Hepatocyte (in vitro differentiated cells): ENCODE measurements around the gene CLEC16A. TPM values are rescaled to one million over a fixed set of nuclear protein-coding genes. Genes with fewer than 3 reads are reported as not detected.

Experiments
- DNase-seq: peaks from one replicate; pipeline ENCODE4 v3.0.0-alpha.2; 2016; ENCODE audit warnings: low spot score
- H2AFZ ChIP-seq: fragments of 200-600 bp; sonication (generic); 2 replicates; pipeline ENCODE4 v1.6.0; 2016; ENCODE audit warnings: antibody characterized with exemption, mild to moderate bottlenecking
- H3K27ac ChIP-seq: fragments of 200-600 bp; sonication (generic); 2 replicates; pipeline ENCODE4 v1.5.1; 2016; ENCODE audit warnings: mild to moderate bottlenecking
- H3K27me3 ChIP-seq: fragments of 200-600 bp; sonication (generic); 2 replicates; pipeline ENCODE4 v1.6.1; 2016
- H3K36me3 ChIP-seq: fragments of 200-600 bp; sonication (generic); replicated peaks from 2 replicates; pipeline ENCODE4 v1.5.1; 2016; ENCODE audit warnings: low read depth; ENCODE audit not compliant: insufficient read depth
- H3K4me1 ChIP-seq: fragments of 200-600 bp; sonication (generic); 2 replicates; pipeline ENCODE4 v1.5.1; 2016; ENCODE audit warnings: mild to moderate bottlenecking, moderate library complexity; ENCODE audit not compliant: insufficient read depth
- H3K4me2 ChIP-seq: fragments of 200-600 bp; sonication (generic); 2 replicates; pipeline ENCODE4 v1.6.0; 2016
- H3K4me3 ChIP-seq: fragments of 200-600 bp; sonication (generic); 2 replicates; pipeline ENCODE4 v1.5.1; 2016; ENCODE audit warnings: mild to moderate bottlenecking
- H3K79me2 ChIP-seq: fragments of 200-600 bp; sonication (generic); 2 replicates; pipeline ENCODE4 v1.6.0; 2017; ENCODE audit warnings: mild to moderate bottlenecking
- H3K9me2 ChIP-seq: fragments of 200-600 bp; sonication (generic); replicated peaks from 2 replicates; pipeline ENCODE4 v1.6.0; 2017; ENCODE audit warnings: mild to moderate bottlenecking; ENCODE audit not compliant: insufficient read depth
- H3K9me3 ChIP-seq: fragments of 200-600 bp; sonication (generic); 2 replicates; pipeline ENCODE4 v1.5.1; 2016; ENCODE audit warnings: low read depth, mild to moderate bottlenecking
- H4K20me1 ChIP-seq: fragments of 200-600 bp; sonication (generic); 2 replicates; pipeline ENCODE4 v1.6.0; 2016; ENCODE audit warnings: mild to moderate bottlenecking; ENCODE audit not compliant: insufficient read depth, poor library complexity, severe bottlenecking
- EZH2 ChIP-seq: fragments of 200-600 bp; sonication (generic); IDR thresholded peaks from 2 replicates; pipeline ENCODE4 v1.6.1; 2016; ENCODE audit warnings: antibody characterized with exemption, mild to moderate bottlenecking, borderline replicate concordance
- EZH2phosphoT487 ChIP-seq: fragments of 200-600 bp; sonication (generic); IDR thresholded peaks from one replicate; pipeline ENCODE4 v1.6.1; 2018; ENCODE audit warnings: antibody characterized with exemption, mild to moderate bottlenecking, low read depth, moderate library complexity; ENCODE audit not compliant: unreplicated experiment, severe bottlenecking
- WGBS: methylation state at CpG from one replicate; pipeline ENCODE4 v1.1.6; 2016; ENCODE audit warnings: low lambda C conversion rate; ENCODE audit errors: missing lambda C conversion rate; 5-methylcytosine and 5-hydroxymethylcytosine counted together
- polyA plus RNA-seq: library from polyadenylated mRNA; unstranded; fragments of >200 nt; fragmentation: Nextera tagmentation; extraction: Ambion mirVana; gene quantifications from 2 replicates; pipeline ENCODE4 v1.2.1, GENCODE V29; 2016
- total RNA-seq: library from RNA; depleted of rRNA; stranded (reverse); fragments of >200 nt; gene quantifications from 2 replicates; pipeline ENCODE4 v1.2.3, GENCODE V29; 2014
- TF ChIP-seq, protein P1 (sequence below): fragments of 200-600 bp; sonication (generic); IDR thresholded peaks from 2 replicates; pipeline ENCODE4 v1.5.1; 2016; ENCODE audit warnings: antibody characterized with exemption, mild to moderate bottlenecking; ENCODE audit not compliant: poor library complexity

The CLEC16A gene
- total and polyA plus RNA-seq, 2 experiments from 2014 or later, result 22.3 to 22.6 TPM

DNA sequence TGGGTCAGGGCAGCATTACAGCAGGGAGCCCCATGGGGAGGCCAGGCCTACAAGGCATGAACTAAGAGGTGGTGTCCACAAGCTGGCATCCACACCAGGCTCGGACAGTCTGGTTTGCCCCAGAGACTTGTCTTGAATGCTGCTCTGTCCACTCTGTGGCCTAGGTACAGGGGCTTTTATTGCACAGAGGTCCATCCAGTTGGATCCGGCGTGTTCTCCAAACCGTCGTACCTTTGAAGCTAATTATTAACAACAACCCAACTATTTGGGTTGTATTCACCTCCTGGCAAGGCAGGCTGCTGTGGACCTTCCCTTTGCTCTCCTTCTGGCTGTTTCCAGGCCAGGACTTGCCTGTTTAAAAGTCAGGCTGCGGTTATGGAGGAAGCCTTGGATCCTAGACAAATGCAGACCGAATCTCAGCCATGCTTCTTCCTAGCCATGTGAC is 123.4 kb downstream of the CLEC16A start:
- Histone ChIP-seq H3K36me3 (no peaks in the 10 kb centered on the region), H3K9me3 (no peaks in the 10 kb centered on the region), H3K4me1 (peaks cover 5% of the 10 kb centered on the region), H3K4me2 (no peak overlapping the region), H3K4me3 (no peak overlapping the region), H3K9me2 (no peaks in the 10 kb centered on the region), H3K27ac (no peak overlapping the region), H3K79me2 (no peaks in the 10 kb centered on the region), H4K20me1 (no peaks in the 10 kb centered on the region), H3K27me3 (no peaks in the 10 kb centered on the region), H2AFZ (no peak overlapping the region)
- no peak for DNase-seq
- TF ChIP-seq, protein P1, sequence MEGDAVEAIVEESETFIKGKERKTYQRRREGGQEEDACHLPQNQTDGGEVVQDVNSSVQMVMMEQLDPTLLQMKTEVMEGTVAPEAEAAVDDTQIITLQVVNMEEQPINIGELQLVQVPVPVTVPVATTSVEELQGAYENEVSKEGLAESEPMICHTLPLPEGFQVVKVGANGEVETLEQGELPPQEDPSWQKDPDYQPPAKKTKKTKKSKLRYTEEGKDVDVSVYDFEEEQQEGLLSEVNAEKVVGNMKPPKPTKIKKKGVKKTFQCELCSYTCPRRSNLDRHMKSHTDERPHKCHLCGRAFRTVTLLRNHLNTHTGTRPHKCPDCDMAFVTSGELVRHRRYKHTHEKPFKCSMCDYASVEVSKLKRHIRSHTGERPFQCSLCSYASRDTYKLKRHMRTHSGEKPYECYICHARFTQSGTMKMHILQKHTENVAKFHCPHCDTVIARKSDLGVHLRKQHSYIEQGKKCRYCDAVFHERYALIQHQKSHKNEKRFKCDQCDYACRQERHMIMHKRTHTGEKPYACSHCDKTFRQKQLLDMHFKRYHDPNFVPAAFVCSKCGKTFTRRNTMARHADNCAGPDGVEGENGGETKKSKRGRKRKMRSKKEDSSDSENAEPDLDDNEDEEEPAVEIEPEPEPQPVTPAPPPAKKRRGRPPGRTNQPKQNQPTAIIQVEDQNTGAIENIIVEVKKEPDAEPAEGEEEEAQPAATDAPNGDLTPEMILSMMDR, result no peak
- TF ChIP-seq EZH2, result no peak
- no peak for TF ChIP-seq EZH2phosphoT487
- 81% methylated on average over 7 of the region's 7 CpGs for WGBS

- Histone ChIP-seq H3K4me2 (no peak overlapping the region), H3K27me3 (no peaks in the 10 kb centered on the region), H2AFZ (no peak overlapping the region), H3K79me2 (no peaks in the 10 kb centered on the region), H3K4me3 (no peak overlapping the region), H3K27ac (no peak overlapping the region), H3K9me3 (no peaks in the 10 kb centered on the region), H3K4me1 (peaks cover 9% of the 10 kb centered on the region), H3K36me3 (no peaks in the 10 kb centered on the region), H3K9me2 (no peaks in the 10 kb centered on the region), H4K20me1 (no peaks in the 10 kb centered on the region)
- no peak for DNase-seq
- TF ChIP-seq, protein P1, result no peak
- TF ChIP-seq EZH2phosphoT487, result no peak
- TF ChIP-seq EZH2, result no peak
- 84% methylated on average over 5 of the region's 5 CpGs for WGBS
These were observed 127.5 kb downstream of the CLEC16A start for GRCh38 chr16:11071829-11072228.

DNA sequence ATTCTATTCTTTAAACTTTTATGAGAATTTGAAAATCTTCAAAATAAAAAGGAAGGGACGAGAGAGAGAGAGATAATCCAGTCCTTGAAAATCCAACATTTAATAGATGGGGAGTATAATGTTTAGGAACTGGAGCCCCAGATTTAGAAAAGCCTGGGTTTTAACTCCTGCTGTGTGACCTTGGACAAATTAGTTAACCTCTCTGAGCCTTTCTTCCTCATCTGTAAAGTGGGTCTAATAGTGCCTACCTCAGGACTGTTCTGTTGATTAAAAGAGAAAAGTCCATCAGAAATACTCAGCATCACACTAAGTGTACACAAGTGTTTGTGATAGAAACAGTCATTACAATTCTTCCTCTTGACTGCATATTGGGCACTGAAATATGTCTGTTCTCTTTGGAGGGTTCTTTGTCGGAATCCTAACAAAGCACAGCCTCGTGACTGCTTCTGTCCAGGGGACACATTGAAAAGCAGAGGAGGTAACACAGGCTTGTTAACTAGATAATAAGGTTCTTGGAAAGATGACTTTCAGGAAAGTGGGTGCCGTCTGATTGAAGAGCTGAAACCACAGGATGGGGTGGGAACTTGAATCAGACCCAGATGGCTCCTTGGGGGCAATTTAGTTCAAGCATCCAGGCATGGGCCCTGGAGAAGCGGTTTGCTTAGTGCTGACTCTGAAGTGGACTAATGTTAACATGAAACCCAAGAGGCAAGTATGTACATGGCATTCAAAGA is 128.2 kb downstream of the CLEC16A start:
- no peaks in the 10 kb centered on the region for H4K20me1 ChIP-seq
- WGBS, result 71% methylated on average over 5 of the region's 5 CpGs
- H3K79me2 ChIP-seq, result no peaks in the 10 kb centered on the region
- no peaks in the 10 kb centered on the region for H3K36me3 ChIP-seq
- no peak for DNase-seq
- no peak overlapping the region for H3K4me2 ChIP-seq
- H3K27ac ChIP-seq, result no peak overlapping the region
- H3K9me3 ChIP-seq, result no peaks in the 10 kb centered on the region
- no peak overlapping the region for H3K4me3 ChIP-seq
- no peaks in the 10 kb centered on the region for H3K9me2 ChIP-seq
- H2AFZ ChIP-seq, result no peak overlapping the region
- H3K27me3 ChIP-seq, result no peaks in the 10 kb centered on the region
- TF ChIP-seq EZH2, result no peak
- TF ChIP-seq, protein P1, result no peak
- no peak for TF ChIP-seq EZH2phosphoT487
- peaks cover 14% of the 10 kb centered on the region for H3K4me1 ChIP-seq
